HG02884 (cell line): ENCODE results near the gene RGS12.

ENCODE experiments used
- ATAC-seq: cut with Tn5 transposase; IDR thresholded peaks from one replicate; pipeline ENCODE4 v1.9.1; 2021; ENCODE audit warnings: mild to moderate bottlenecking, moderate library complexity; ENCODE audit not compliant: unreplicated experiment

The RGS12 gene

DNA sequence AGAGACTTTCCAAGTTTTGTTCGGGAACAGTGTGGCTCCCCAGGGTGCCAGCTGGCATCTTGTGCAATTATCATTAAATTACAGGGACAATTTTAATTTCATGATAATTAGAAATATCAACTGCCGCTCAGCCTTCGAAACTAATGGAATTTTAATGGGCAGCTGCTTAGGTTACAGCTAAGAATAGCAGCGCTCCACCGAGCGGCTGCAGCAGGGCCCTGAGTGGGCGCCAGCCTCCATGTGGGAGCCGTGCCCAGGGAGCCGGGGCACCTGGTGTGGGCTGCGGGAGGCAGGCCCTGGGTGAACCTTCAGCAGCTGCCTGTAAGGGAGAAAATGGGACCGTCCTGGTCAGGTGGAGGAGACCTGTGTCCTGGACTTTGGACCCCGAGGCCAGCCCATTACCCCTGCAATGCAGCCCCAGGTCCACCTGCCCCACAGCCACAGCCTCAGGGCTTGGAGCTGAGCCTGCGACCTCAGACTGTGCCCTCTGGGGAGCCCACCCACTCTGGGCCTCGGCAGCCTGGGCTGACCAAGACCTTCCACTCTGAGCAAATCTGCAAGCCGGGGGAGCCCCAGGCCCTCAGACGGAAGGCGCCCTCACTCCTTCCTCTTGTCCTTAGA is 22.7 kb upstream of the RGS12 start:
- ATAC-seq = no peak

DNA sequence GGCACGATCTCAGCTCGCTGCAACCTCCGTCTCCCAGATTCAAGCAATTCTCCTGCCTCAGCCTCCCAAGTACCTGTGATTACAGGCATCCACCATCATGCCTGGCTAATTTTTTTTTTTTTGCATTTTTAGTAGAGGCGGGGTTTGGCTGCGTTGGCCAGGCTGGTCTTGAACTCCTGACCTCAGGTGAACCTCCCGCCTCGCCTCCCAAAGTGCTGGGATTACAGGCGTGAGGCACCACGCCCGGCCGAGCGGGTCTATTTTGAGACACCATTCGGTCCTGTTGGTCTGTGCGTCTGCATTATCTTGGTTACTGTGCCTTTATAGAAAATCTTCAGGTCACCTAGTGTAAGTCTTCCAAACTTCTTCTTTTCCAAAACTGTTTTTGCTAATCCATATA is 21.7 kb upstream of the RGS12 start:
- no peak for ATAC-seq

DNA sequence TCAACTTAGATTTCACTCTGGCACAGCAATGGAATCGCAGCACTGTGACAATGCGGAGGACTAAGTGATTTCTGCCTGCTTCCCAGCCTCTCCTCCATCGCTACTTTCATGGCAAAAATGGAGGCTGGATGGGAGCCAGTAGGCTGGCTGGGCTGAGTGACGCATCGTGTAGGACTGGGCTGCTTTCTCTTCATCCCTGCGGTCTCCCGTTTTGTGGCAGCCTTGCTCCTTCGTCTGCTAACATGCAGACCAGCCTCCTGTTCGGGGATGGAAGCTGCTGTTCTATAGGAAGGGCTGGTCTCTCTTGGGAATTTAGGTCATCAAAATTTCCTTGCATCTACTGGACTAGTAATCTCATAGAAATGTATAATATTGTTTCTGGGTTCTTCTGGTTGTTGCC is 15.8 kb upstream of the RGS12 start:
- ATAC-seq = no peak

- no peak for ATAC-seq
Measured at GRCh38 chr4:3280466-3280865, 12.4 kb upstream of the RGS12 start.

DNA sequence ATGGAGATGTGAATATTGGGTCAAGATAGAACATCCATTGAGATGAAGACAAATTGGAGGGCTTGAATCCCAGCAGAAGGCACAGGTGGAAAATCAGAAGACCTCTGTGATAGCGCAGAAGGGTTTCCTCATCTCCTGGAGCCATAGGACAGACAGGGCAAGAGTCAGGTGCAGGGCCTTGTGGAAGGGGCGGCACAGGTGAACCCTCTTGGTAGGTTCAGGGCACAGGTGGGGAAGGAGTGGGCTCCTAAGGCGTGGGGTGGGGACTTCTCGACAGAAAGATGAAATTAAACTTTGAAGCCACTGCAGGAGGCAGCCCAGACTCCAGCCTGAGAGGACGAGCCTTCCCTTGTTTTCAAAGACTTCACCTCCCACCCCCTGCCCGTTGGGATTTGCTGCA is 9.3 kb upstream of the RGS12 start:
- ATAC-seq = no peak

DNA sequence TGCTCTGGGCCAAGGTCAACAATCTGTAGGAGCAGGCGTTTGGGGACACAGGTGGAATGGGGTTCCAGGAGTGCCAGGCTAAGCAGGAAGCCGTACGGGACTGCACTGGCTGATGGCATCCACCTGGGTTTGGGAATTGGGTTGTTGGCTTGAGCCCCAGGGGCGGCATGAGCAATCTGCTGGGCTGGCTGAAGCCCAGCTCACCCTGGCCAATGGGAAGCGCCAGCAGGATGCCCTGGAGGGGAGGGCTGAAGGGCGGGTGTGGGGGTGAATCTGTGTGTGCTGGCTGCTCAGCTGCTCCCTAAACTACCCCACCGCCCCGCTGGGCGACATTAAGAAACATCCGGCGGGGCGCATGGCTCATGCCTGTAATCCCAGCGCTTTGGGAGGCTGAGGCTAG is 8.9 kb upstream of the RGS12 start:
- no peak for ATAC-seq

GRCh38 chr4:3284734-3285557 is 7.9 kb upstream of the RGS12 start:
- no peak for ATAC-seq

DNA sequence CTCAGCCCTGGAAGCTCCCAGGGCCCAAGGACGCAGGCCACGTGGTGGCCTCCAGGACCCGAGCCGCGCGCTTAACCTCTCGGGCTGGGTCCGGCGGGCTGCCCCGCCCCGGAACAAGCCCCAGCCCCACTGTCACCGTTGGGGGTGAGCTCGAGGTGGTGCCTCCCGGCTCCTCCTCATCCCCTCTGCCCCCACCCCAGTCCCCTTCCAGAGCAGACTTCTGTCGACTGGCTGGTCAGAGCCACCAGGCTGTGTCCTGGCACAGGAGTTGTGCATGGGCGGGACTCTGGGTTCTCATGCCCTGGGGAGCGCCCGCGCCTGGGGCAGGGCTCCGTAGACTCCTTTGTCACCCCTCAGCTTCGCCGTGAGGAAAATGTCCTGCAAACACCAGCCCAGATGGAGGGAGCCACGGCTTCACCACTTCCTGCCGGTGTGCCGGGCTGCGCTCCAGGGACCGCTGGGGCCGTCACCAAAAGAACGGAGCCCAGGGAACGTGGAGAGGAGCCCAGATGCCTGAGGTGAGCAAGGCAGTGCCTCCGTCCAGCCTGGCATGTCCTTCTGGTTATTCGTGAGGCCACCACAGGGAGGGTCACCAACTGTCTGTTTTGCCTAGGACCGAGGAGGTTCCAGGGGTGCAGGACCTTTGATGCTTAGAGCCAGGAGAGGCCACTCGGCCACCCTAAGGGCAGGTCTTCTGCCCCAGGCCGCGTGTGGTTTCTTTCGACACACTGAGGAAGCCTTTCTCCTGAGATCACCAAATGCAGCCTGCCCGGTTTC is 7.1 kb upstream of the RGS12 start:
- ATAC-seq = peak; percentile 91

GRCh38 chr4:3286335-3287175 is 6.3 kb upstream of the RGS12 start:
- no peak for ATAC-seq

DNA sequence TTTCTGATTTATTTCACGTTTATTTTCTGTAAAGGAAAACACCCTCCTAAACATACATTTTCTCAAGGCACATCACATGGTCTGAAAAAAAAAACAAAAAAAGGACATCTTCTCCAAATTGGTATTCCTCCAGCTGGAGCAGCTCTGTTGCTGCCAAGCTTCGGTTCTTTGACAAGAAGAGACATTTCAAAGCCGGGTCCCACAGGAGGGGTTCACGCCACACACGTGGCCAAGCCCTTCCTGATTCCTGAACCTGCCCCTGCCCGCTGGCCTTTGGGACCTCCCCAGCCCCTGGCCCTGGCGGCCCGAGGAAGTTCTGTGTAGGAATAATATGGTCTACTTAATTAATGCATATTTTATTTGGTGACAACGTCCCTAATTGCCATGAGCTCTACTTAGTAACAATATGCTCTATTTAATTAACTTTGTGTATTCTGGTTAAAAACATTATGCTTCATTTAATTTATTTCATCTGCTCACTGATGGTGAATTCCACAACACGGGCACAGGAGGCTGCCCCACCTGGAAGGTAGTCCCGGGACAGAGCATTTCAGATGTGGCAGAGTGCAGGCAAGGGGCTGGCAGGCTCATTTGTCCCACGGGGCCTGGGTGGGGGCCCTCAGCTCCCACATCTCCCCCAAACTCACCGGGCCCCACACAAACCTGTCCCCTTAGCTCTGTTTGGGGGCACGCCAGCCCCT is 5.4 kb upstream of the RGS12 start:
- no peak for ATAC-seq

DNA sequence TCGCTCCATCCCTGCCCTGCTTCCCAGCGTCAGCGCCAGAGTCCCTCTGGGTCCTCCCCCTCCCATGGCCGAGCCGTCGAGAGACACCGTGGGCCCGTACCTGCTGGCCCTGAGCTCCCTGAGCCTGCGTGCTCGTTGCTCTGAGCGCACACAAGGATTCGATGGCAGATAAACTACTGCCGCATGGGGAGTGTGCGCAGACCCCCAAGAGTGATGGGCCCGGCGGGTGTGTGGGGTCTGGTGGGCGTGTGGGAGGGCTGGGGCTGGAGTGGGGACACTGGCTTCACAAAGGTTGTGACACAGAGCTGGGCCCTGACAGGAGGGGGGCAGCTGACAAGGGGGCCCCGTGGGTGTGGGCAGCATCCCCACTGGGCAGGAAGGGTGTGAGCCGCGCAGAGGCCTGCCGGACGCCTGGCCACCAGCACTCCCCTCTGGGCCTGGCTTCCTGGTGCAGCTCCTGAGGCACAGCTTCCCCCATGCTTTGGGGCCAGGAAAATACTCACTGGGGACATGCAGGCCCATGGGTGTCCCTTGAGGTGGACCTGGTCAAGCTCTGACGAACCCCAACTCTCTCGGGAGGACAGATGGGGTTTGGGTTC is 4.8 kb upstream of the RGS12 start:
- ATAC-seq = no peak

DNA sequence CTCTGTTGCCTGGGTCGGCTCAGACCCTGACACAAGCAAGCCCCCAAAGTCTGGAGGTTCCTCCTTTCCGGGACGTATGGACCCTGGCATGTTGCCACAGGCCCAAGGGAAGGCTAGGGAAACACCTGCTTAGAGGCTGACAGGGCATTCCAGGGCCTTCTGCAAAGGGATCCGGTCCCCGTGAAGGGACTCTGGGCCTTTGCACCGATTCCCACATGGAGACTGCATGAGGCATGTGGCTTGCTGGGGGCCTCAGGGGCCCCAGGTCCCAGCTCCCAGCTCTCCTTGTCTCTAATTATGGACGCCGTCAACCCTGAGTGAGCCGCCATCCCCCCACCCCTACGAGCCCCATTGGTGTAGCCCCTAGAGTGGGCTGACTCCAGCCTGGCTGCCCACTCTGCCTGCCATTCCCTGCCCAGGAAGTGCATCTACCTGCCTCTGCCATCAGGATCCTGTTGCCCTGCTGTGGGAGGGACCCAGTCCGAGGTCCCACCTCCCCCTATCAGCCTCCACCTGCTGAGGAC is 4.2 kb upstream of the RGS12 start:
- no peak for ATAC-seq

- no peak for ATAC-seq
Measured at GRCh38 chr4:3290476-3290875, 2.3 kb upstream of the RGS12 start.

- ATAC-seq = no peak
Measured at GRCh38 chr4:3290889-3291321, 1.9 kb upstream of the RGS12 start.

DNA sequence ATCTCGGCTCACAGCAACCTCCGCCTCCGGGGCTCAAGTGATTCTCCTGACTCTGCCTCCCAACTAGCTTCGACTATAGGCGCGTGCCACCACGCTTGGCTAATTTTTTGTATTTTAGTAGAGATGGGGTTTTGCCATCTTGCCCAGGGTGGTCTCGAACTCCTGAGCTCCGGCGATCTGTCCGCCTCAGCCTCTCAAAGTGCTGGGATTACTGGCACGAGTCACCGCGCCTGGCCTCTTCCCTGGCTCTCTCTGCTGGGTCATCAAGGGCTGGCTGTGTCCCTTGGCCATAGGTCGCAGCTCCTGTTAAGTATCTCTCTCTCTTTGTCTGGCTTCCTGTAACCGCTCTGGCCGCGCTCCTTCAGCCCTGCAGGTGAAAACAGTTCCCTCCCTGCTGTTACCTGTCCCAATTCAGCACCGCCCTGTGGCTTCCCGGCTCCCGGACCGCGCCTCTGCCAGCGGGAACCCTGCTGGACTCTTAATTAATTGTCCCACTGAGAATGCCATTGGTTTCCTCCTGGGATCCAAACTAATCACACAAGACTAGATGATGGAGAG is 1.3 kb upstream of the RGS12 start:
- no peak for ATAC-seq

GRCh38 chr4:3291969-3292570 is 751 bp upstream of the RGS12 start:
- ATAC-seq = peak; percentile 14

DNA sequence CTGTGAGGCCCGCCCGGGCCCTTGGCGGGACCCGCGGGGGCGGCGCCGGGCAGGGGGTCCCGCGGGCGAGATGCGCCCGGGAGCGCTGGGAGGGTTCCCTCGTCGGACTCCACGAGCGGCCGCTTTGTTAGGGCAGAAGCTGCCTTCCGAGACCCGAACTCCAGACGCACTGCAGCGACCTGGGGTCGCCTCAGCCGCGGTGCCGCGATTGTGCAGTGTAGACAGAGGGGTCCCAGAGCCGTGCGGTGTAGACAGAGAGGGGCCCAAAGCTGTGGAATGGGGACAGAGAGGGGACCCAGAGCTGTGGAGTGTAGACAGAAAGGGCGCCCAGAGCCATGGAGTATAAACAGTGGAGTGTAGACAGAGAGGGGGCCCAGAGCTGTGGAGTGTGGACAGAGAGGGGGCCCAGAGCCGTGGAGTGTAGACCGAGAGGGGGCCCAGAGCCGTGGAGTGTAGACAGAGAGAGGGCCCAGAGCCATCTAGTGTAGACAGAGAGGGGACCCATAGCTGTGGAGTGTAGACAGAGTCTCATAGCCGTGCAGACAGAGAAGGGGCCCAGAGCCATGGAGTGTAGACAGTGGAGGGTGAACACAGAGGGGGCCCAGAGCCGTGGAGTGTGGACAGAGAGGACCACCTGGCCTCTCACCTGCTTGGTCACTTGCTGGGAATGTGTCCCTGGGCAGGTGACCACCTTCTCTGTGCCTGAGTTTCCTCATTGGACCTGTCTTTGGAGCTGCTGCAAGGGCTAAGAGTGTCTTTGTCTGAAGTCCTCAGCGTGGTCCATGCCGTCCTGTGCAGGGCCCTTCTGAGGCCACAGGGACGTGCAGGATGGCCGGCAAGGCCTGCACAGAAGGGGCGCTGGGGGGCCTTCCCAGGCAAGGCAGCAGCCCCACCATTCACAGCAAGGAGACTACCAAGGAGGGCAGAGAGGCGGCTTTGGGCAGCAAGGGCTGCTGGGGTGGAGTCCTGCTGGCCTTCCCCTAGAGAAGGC is 875 bp downstream of the RGS12 start:
- no peak for ATAC-seq
